ENCODE data around the gene METTL26. TPM values are rescaled to one million over a fixed set of nuclear protein-coding genes. Genes with fewer than 3 reads are reported as not detected.

METTL26 gene
- total and polyA plus RNA-seq, 9 of the 15 experiments (the other 6 are each of a cell fraction or from before 2014, with no cell fraction given): 7.3 to 262 (median 80.9) TPM

DNA sequence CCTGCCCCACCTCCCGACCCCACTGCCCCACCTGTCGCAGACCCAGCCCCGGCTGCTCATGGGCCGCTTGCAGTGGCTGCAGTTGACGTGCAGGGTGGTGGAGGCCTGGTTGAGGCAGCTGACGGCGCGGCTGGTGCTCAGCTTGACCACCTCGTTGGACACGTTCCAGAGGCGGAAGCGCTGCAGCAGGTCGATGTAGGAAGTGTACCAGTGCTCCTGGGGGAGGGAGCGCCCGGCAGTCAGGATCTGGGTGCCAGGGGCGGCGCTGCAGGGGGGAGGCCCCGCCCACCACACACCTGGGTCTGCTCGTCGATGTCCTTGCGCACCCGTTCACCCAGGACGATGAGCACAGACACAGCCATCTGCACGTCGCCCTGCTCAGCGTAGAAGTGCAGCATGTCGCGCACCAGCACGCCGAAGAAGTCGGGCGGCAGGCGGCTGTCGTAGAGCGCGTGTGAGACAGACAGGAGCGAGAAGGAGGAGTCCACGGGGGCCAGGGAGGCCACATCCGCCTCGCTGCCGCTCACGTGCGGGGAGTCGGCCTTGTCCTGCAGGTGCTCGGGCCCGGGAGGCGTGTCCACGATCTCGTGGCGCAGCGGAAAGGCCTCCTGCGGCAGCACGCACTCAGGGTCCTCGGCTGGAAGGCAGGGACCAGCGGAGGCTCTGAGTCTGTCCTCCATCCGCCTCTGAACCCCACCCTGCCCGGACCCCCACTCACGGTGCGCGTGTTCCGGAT is 49.0 kb upstream of the METTL26 start (continued):
- TF ChIP-seq, protein P1, sequence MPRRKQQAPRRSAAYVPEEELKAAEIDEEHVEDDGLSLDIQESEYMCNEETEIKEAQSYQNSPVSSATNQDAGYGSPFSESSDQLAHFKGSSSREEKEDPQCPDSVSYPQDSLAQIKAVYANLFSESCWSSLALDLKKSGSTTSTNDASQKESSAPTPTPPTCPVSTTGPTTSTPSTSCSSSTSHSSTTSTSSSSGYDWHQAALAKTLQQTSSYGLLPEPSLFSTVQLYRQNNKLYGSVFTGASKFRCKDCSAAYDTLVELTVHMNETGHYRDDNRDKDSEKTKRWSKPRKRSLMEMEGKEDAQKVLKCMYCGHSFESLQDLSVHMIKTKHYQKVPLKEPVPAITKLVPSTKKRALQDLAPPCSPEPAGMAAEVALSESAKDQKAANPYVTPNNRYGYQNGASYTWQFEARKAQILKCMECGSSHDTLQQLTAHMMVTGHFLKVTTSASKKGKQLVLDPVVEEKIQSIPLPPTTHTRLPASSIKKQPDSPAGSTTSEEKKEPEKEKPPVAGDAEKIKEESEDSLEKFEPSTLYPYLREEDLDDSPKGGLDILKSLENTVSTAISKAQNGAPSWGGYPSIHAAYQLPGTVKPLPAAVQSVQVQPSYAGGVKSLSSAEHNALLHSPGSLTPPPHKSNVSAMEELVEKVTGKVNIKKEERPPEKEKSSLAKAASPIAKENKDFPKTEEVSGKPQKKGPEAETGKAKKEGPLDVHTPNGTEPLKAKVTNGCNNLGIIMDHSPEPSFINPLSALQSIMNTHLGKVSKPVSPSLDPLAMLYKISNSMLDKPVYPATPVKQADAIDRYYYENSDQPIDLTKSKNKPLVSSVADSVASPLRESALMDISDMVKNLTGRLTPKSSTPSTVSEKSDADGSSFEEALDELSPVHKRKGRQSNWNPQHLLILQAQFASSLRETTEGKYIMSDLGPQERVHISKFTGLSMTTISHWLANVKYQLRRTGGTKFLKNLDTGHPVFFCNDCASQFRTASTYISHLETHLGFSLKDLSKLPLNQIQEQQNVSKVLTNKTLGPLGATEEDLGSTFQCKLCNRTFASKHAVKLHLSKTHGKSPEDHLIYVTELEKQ (CRISPR knock-in tag; IDR thresholded peaks at IDR 0.05): no peak
- TF ChIP-seq CHD1 (IDR thresholded peaks at IDR 0.05; ENCODE audit: low read length) (no peak), IRF1 (CRISPR knock-in tag; IDR thresholded peaks at IDR 0.05; ENCODE audit: borderline replicate concordance) (no peak), MCM7 (IDR thresholded peaks at IDR 0.05) (no peak), PATZ1 (CRISPR knock-in tag; IDR thresholded peaks at IDR 0.05; ENCODE audit: borderline replicate concordance) (no peak), PHB (CRISPR knock-in tag; IDR thresholded peaks at IDR 0.05) (no peak), E2F8 (IDR thresholded peaks at IDR 0.05; ENCODE audit: low read depth, partially characterized antibody) (no peak), ZNF140 (CRISPR knock-in tag; IDR thresholded peaks at IDR 0.05) (no peak), ZBTB7A (IDR thresholded peaks at IDR 0.05; ENCODE audit: borderline replicate concordance, control insufficient read depth, low read depth, low read length) (no peak), SOX6 (IDR thresholded peaks at IDR 0.05) (no peak)
- TF ChIP-seq, protein P2, sequence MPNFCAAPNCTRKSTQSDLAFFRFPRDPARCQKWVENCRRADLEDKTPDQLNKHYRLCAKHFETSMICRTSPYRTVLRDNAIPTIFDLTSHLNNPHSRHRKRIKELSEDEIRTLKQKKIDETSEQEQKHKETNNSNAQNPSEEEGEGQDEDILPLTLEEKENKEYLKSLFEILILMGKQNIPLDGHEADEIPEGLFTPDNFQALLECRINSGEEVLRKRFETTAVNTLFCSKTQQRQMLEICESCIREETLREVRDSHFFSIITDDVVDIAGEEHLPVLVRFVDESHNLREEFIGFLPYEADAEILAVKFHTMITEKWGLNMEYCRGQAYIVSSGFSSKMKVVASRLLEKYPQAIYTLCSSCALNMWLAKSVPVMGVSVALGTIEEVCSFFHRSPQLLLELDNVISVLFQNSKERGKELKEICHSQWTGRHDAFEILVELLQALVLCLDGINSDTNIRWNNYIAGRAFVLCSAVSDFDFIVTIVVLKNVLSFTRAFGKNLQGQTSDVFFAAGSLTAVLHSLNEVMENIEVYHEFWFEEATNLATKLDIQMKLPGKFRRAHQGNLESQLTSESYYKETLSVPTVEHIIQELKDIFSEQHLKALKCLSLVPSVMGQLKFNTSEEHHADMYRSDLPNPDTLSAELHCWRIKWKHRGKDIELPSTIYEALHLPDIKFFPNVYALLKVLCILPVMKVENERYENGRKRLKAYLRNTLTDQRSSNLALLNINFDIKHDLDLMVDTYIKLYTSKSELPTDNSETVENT (CRISPR knock-in tag; IDR thresholded peaks at IDR 0.05): no peak
- TF ChIP-seq, protein P3, sequence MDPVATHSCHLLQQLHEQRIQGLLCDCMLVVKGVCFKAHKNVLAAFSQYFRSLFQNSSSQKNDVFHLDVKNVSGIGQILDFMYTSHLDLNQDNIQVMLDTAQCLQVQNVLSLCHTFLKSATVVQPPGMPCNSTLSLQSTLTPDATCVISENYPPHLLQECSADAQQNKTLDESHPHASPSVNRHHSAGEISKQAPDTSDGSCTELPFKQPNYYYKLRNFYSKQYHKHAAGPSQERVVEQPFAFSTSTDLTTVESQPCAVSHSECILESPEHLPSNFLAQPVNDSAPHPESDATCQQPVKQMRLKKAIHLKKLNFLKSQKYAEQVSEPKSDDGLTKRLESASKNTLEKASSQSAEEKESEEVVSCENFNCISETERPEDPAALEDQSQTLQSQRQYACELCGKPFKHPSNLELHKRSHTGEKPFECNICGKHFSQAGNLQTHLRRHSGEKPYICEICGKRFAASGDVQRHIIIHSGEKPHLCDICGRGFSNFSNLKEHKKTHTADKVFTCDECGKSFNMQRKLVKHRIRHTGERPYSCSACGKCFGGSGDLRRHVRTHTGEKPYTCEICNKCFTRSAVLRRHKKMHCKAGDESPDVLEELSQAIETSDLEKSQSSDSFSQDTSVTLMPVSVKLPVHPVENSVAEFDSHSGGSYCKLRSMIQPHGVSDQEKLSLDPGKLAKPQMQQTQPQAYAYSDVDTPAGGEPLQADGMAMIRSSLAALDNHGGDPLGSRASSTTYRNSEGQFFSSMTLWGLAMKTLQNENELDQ (CRISPR knock-in tag; IDR thresholded peaks at IDR 0.05; ENCODE audit: borderline replicate concordance): no peak
